Activated CD4-positive, alpha-beta T cell treated with anti-CD3 and anti-CD28 coated beads, Interleukin-2, amount 50 U/mL, for 16 hours (primary cell): ENCODE data around the gene CTAGE1.

Experiments used
- DNase-seq: peaks from one replicate; pipeline ENCODE4 v3.0.0-alpha.2; 2020

Gene CTAGE1

GRCh38 chr18:22391407-22392345 is 26.0 kb downstream of the CTAGE1 start:
- no peak for DNase-seq

GRCh38 chr18:22387787-22388186 is 29.9 kb downstream of the CTAGE1 start:
- no peak for DNase-seq

GRCh38 chr18:22387364-22387763 is 30.4 kb downstream of the CTAGE1 start:
- DNase-seq: no peak

- DNase-seq: no peak
Observed at GRCh38 chr18:22385718-22386117, 32.0 kb downstream of the CTAGE1 start.

- no peak for DNase-seq
Observed at GRCh38 chr18:22378672-22379282, 38.9 kb downstream of the CTAGE1 start.

GRCh38 chr18:22377769-22378168 is 39.9 kb downstream of the CTAGE1 start:
- no peak for DNase-seq

- no peak for DNase-seq
Observed at GRCh38 chr18:22370414-22370813, 47.3 kb downstream of the CTAGE1 start.

GRCh38 chr18:22368021-22368420 is 49.7 kb downstream of the CTAGE1 start:
- DNase-seq: no peak

GRCh38 chr18:22367303-22367702 is 50.4 kb downstream of the CTAGE1 start:
- no peak for DNase-seq

- DNase-seq: no peak
Observed at GRCh38 chr18:22363867-22364463, 53.8 kb downstream of the CTAGE1 start.
